HUES6 (cell line): ENCODE measurements around the gene DNAH11.
"Not testable (repeated sequence)": the region's sequence is repeated elsewhere in the genome, so short reads cannot be mapped to it uniquely, and the experiment has no call there.

Experiments
- H3K27ac ChIP-seq: 2 replicates; pipeline ENCODE4 v1.7.0; 2013; ENCODE audit warnings: low read depth, mild to moderate bottlenecking, low read length, inconsistent platforms
- H3K27me3 ChIP-seq: 2 replicates; pipeline ENCODE4 v1.6.1; 2013; ENCODE audit warnings: low read length; ENCODE audit not compliant: control insufficient read depth, insufficient read depth
- H3K36me3 ChIP-seq: 2 replicates; pipeline ENCODE4 v1.6.1; 2013; ENCODE audit warnings: low read length; ENCODE audit not compliant: control insufficient read depth, insufficient read depth
- H3K4me1 ChIP-seq: 2 replicates; pipeline ENCODE4 v1.6.1; 2013; ENCODE audit warnings: low read length; ENCODE audit not compliant: control insufficient read depth, insufficient read depth
- H3K4me3 ChIP-seq: 2 replicates; pipeline ENCODE4 v1.5.1; 2013; ENCODE audit warnings: low read depth, low read length
- H3K9ac ChIP-seq: one replicate; pipeline ENCODE4 v1.6.1; 2013; ENCODE audit warnings: mild to moderate bottlenecking, low read length
- H3K9me3 ChIP-seq: 2 replicates; pipeline ENCODE4 v1.6.1; 2013; ENCODE audit warnings: low read depth, low read length; ENCODE audit not compliant: control insufficient read depth, insufficient read depth

The DNAH11 gene

DNA sequence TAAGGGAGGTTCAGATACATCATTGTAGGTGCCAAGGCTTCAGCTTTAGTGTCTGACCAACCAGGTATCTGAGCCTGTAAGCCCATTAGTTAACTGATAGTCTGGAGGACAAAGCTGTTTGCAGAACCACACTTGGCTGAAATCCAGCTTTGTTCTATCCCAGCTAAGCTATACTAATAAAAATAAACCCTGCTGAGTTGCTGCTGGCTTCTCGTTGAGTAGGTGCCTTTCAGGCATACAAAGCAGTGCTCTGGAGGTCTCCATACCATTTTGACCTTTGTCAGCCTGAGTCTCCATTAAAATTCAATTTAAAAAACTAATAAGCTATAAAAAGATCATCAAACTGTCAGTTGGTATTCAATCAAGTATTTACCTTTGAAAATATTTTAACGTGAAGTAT lies 380.8 kb downstream of the DNAH11 start:
- H3K36me3 ChIP-seq, result no peaks in the 10 kb centered on the region
- H3K9ac ChIP-seq, result no peak overlapping the region
- H3K4me3 ChIP-seq, result no peak overlapping the region
- no peaks in the 10 kb centered on the region for H3K27me3 ChIP-seq
- H3K9me3 ChIP-seq, result no peaks in the 10 kb centered on the region
- peaks cover 50% of the 10 kb centered on the region for H3K4me1 ChIP-seq
- H3K27ac ChIP-seq, result no peak overlapping the region

- Histone ChIP-seq H3K36me3 (no peaks in the 10 kb centered on the region), H3K9me3 (no peaks in the 10 kb centered on the region)
These were observed 383.6 kb downstream of the DNAH11 start for GRCh38 chr7:21926448-21926847.

DNA sequence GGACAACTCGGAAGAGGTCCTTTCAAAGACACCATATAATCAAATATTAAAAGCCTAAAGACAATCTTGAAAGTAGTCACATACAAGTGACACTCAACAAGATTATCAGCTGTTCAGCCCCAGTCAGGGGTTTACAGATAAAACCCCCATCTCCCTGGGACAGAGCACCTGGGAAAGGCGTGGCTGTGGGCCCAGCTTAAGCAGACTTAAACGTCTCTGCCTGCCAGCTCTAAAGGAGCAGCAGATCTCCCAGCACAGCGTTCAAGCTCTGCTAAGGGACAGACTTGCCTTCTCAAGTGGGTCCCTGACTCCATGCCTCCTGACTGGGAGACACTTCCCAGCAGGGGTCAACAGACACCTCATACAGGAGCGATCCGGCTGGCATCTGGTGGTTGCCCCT lies 384.9 kb downstream of the DNAH11 start:
- Histone ChIP-seq H3K36me3 (no peaks in the 10 kb centered on the region), H3K9ac (no peak overlapping the region), H3K4me3 (no peak overlapping the region), H3K27ac (no peak overlapping the region), H3K27me3 (no peaks in the 10 kb centered on the region), H3K9me3 (no peaks in the 10 kb centered on the region), H3K4me1 (peaks cover 28% of the 10 kb centered on the region)

More at GRCh38 chr7:21926448-21926847, 383.6 kb downstream of the DNAH11 start:
- Histone ChIP-seq H3K4me3 (no peak overlapping the region), H3K9ac (no peak overlapping the region), H3K27ac (no peak overlapping the region), H3K4me1 (peaks cover 32% of the 10 kb centered on the region), H3K27me3 (no peaks in the 10 kb centered on the region)

DNA sequence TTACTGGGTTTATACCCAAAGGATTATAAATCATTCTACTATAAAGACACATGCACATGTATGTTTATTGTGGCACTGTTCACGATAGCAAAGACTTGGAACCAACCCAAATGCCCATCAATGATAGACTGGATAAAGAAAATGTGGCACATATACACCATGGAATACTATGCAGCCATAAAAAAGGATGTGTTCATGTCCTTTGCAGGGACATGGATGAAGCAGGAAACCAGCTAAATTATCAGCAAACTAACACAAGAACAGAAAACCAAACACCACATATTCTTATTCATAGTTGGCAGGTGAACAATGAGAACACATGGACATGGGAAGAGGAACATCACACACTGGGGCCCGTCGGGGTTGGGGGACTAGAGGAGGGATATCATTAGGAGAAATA lies 390.5 kb downstream of the DNAH11 start:
- H3K9ac ChIP-seq, H3K4me1 ChIP-seq, H3K9me3 ChIP-seq, H3K36me3 ChIP-seq, H3K27me3 ChIP-seq, H3K4me3 ChIP-seq, H3K27ac ChIP-seq: not testable (repeated sequence)

GRCh38 chr7:21934808-21935207 lies 392.0 kb downstream of the DNAH11 start:
- Histone ChIP-seq H3K4me1 (peaks cover 9% of the 10 kb centered on the region), H3K9me3 (no peaks in the 10 kb centered on the region), H3K27ac (no peak overlapping the region), H3K4me3 (no peak overlapping the region), H3K9ac (no peak overlapping the region), H3K27me3 (no peaks in the 10 kb centered on the region; the same call in 1 of the 2 replicates), H3K36me3 (peaks cover 12% of the 10 kb centered on the region)

- Histone ChIP-seq H3K4me3 (no peak overlapping the region), H3K27ac (no peak overlapping the region), H3K9me3 (no peaks in the 10 kb centered on the region), H3K27me3 (no peaks in the 10 kb centered on the region; the same call in 1 of the 2 replicates), H3K36me3 (peaks cover 16% of the 10 kb centered on the region), H3K9ac (no peak overlapping the region), H3K4me1 (peaks cover 43% of the 10 kb centered on the region)
These were observed 395.6 kb downstream of the DNAH11 start for GRCh38 chr7:21938463-21938862.

DNA sequence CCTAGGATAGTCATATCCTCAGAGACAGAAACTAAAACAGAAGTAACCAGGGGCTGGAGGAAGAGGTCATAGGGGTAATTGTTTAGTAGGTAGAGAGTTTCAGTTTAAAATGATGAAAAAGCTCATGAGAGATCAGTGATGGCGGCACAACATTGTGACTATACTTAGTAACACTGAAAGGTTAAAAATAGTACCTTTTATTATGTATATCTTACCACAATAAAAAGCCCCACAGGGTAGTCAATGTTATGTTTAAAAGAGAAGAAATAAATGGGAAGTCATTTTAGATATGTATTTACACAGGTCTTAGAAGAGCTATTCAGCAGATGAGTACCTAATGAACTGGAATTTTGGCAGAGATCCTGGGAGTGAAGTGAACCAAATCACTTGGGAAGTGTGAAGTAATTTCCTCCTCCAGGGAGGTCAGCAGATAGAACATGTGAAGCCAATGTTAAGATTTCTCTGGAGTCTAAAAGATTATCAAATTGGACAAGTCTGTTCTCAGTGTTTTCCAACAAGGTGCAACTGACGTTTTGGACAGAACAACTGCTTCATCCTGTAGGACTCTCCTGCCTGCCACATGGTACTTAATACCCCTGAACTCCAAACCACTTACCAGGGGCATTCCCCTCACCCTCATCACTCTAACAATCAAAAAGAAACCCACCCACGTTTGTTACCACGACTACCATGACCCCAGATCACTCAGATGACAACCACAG lies 396.5 kb downstream of the DNAH11 start:
- no peak overlapping the region for H3K9ac ChIP-seq
- H3K4me1 ChIP-seq, result peaks cover 48% of the 10 kb centered on the region

GRCh38 chr7:21939858-21940372 lies 397.1 kb downstream of the DNAH11 start:
- no peak overlapping the region for H3K9ac ChIP-seq
- peaks cover 48% of the 10 kb centered on the region for H3K4me1 ChIP-seq
- H3K36me3 ChIP-seq, result peaks cover 16% of the 10 kb centered on the region
- H3K9me3 ChIP-seq, result no peaks in the 10 kb centered on the region
- no peak overlapping the region for H3K27ac ChIP-seq
- no peak overlapping the region for H3K4me3 ChIP-seq
- H3K27me3 ChIP-seq, result no peaks in the 10 kb centered on the region; the same call in 1 of the 2 replicates

More for the DNA sequence above, 396.5 kb downstream of the DNAH11 start:
- no peaks in the 10 kb centered on the region for H3K9me3 ChIP-seq
- H3K27me3 ChIP-seq, result no peaks in the 10 kb centered on the region; the same call in 1 of the 2 replicates
- no peak overlapping the region for H3K4me3 ChIP-seq
- peaks cover 16% of the 10 kb centered on the region for H3K36me3 ChIP-seq
- no peak overlapping the region for H3K27ac ChIP-seq

- Histone ChIP-seq H3K4me1 (peaks cover 55% of the 10 kb centered on the region), H3K27me3 (no peaks in the 10 kb centered on the region; the same call in 1 of the 2 replicates), H3K36me3 (peaks cover 16% of the 10 kb centered on the region), H3K4me3 (peak overlapping the region; percentile 14; the same call in 1 of the 2 replicates), H3K27ac (no peak overlapping the region), H3K9ac (peak overlapping the region; percentile 30), H3K9me3 (no peaks in the 10 kb centered on the region)
These were observed 398.8 kb downstream of the DNAH11 start for GRCh38 chr7:21941611-21942141.

GRCh38 chr7:21942955-21943354 lies 400.1 kb downstream of the DNAH11 start:
- Histone ChIP-seq H3K4me3 (peak overlapping the region; percentile 13; the same call in 1 of the 2 replicates), H3K9ac (peak overlapping the region; percentile 14), H3K9me3 (no peaks in the 10 kb centered on the region), H3K36me3 (peaks cover 16% of the 10 kb centered on the region), H3K4me1 (peaks cover 59% of the 10 kb centered on the region), H3K27ac (no peak overlapping the region), H3K27me3 (no peaks in the 10 kb centered on the region; the same call in 1 of the 2 replicates)

DNA sequence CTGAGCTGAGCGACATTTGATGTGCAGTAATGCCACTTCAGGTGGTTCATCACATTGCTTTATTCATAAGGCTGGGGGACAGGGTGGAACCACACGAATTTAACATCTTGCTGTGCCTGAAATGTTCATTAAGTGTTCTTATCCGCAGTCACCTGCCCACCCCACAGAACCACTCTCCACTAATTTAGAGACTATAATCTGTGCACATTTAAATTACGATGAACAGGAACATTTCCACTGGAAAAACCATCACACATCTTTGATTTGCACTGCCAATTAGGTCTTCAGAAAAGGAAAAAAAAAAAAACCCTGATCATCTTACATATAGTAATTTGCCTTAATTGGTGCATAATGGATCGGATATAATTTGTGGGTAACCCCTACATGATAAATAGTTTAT lies 400.6 kb downstream of the DNAH11 start:
- Histone ChIP-seq H3K27me3 (no peaks in the 10 kb centered on the region; the same call in 1 of the 2 replicates), H3K36me3 (peaks cover 11% of the 10 kb centered on the region), H3K9me3 (no peaks in the 10 kb centered on the region), H3K27ac (no peak overlapping the region), H3K4me1 (peaks cover 59% of the 10 kb centered on the region), H3K4me3 (peak overlapping the region; percentile 5), H3K9ac (peak overlapping the region; percentile 14)
